RWPE2 (cell line): Measurements from ENCODE around the gene DNAH11.

ENCODE experiments used
- ATAC-seq: fragments of 200-7000 bp; cut with Tn5 transposase; 3 replicates; pipeline ENCODE4 v1.9.1; 2021; ENCODE audit warnings: low read depth
- DNase-seq: peaks from one replicate; pipeline ENCODE4 v3.0.0-alpha.2; 2020; ENCODE audit warnings: low spot score
- H3K27ac ChIP-seq: fragments of 450-650 bp; 2 replicates; pipeline ENCODE4 v1.5.1; 2017; ENCODE audit warnings: mild to moderate bottlenecking; ENCODE audit not compliant: poor library complexity, severe bottlenecking
- H3K27me3 ChIP-seq: fragments of 250-450 bp; sonication (Bioruptor Pico); 2 replicates; pipeline ENCODE4 v1.5.1; 2021; ENCODE audit warnings: mild to moderate bottlenecking, moderate library complexity; ENCODE audit not compliant: insufficient read depth, poor library complexity, severe bottlenecking
- H3K36me3 ChIP-seq: fragments of 250-450 bp; sonication (Bioruptor Pico); 2 replicates; pipeline ENCODE4 v1.5.1; 2020; ENCODE audit warnings: low read depth, mild to moderate bottlenecking, moderate library complexity
- H3K4me1 ChIP-seq: fragments of 250-450 bp; sonication (Bioruptor Pico); 2 replicates; pipeline ENCODE4 v1.5.1; 2021; ENCODE audit warnings: mild to moderate bottlenecking, moderate library complexity; ENCODE audit not compliant: insufficient read depth, poor library complexity, severe bottlenecking
- H3K4me3 ChIP-seq: fragments of 250-450 bp; sonication (Bioruptor Pico); 2 replicates; pipeline ENCODE4 v1.5.1; 2021; ENCODE audit warnings: mild to moderate bottlenecking, moderate library complexity; ENCODE audit not compliant: severe bottlenecking
- H3K9me3 ChIP-seq: fragments of 250-450 bp; sonication (Bioruptor Pico); 2 replicates; pipeline ENCODE4 v1.5.1; 2021; ENCODE audit warnings: mild to moderate bottlenecking, moderate library complexity; ENCODE audit not compliant: severe bottlenecking
- CTCF ChIP-seq: fragments of 450-650 bp; IDR thresholded peaks from one replicate; pipeline ENCODE4 v1.5.1; 2017; ENCODE audit warnings: mild to moderate bottlenecking, moderate library complexity; ENCODE audit not compliant: poor library complexity, severe bottlenecking

DNAH11 gene

GRCh38 chr7:21587139-21587784 lies 44.4 kb downstream of the DNAH11 start:
- H3K27me3 ChIP-seq = no peaks in the 10 kb centered on the region
- no peak overlapping the region for H3K4me3 ChIP-seq
- no peak for DNase-seq
- no peaks in the 10 kb centered on the region for H3K36me3 ChIP-seq
- no peak for ATAC-seq
- no peak for TF ChIP-seq CTCF
- H3K9me3 ChIP-seq = no peaks in the 10 kb centered on the region
- H3K27ac ChIP-seq = no peak overlapping the region
- no peaks in the 10 kb centered on the region for H3K4me1 ChIP-seq

GRCh38 chr7:21596801-21597200 lies 54.0 kb downstream of the DNAH11 start:
- TF ChIP-seq CTCF = no peak
- ATAC-seq = no peak
- no peaks in the 10 kb centered on the region for H3K4me1 ChIP-seq
- H3K4me3 ChIP-seq = no peak overlapping the region
- H3K36me3 ChIP-seq = no peaks in the 10 kb centered on the region
- H3K27ac ChIP-seq = no peak overlapping the region
- no peaks in the 10 kb centered on the region for H3K9me3 ChIP-seq
- DNase-seq = no peak
- H3K27me3 ChIP-seq = no peaks in the 10 kb centered on the region

GRCh38 chr7:21603462-21603861 lies 60.6 kb downstream of the DNAH11 start:
- no peaks in the 10 kb centered on the region for H3K9me3 ChIP-seq
- no peak for ATAC-seq
- H3K36me3 ChIP-seq = no peaks in the 10 kb centered on the region
- DNase-seq = no peak
- no peak for TF ChIP-seq CTCF
- no peaks in the 10 kb centered on the region for H3K27me3 ChIP-seq
- H3K27ac ChIP-seq = no peak overlapping the region
- H3K4me3 ChIP-seq = no peak overlapping the region
- H3K4me1 ChIP-seq = no peaks in the 10 kb centered on the region

- DNase-seq (no peak), ATAC-seq (no peak)
- no peak for TF ChIP-seq CTCF
Observed at GRCh38 chr7:21603972-21604749, 61.3 kb downstream of the DNAH11 start.

More at GRCh38 chr7:21603972-21604749, 61.3 kb downstream of the DNAH11 start:
- Histone ChIP-seq H3K27ac (no peak overlapping the region), H3K4me1 (no peaks in the 10 kb centered on the region), H3K4me3 (no peak overlapping the region), H3K9me3 (no peaks in the 10 kb centered on the region), H3K36me3 (no peaks in the 10 kb centered on the region), H3K27me3 (no peaks in the 10 kb centered on the region)
